ENCODE data around the gene PARP12.

The PARP12 gene

GRCh38 chr7:140034421-140034820, 28.3 kb downstream of the PARP12 start:
- no peak for DNase-seq

- DNase-seq: no peak
Observed at GRCh38 chr7:140033779-140034363, 28.9 kb downstream of the PARP12 start.

- DNase-seq: no peak
Observed at GRCh38 chr7:140033036-140033435, 29.7 kb downstream of the PARP12 start.

GRCh38 chr7:140031364-140031763, 31.4 kb downstream of the PARP12 start:
- no peak for DNase-seq

- no peak for DNase-seq
Observed at GRCh38 chr7:140029072-140029471, 33.7 kb downstream of the PARP12 start.

- no peak for DNase-seq
Observed at GRCh38 chr7:140028311-140028710, 34.4 kb downstream of the PARP12 start.

- no peak for DNase-seq
Observed at GRCh38 chr7:140027858-140028257, 34.9 kb downstream of the PARP12 start.

GRCh38 chr7:140026935-140027334, 35.8 kb downstream of the PARP12 start:
- no peak for DNase-seq

GRCh38 chr7:140025814-140026433, 36.8 kb downstream of the PARP12 start:
- no peak for DNase-seq

- DNase-seq: no peak
Observed at GRCh38 chr7:140025241-140025640, 37.5 kb downstream of the PARP12 start.

- DNase-seq: no peak
Observed at GRCh38 chr7:140024585-140024984, 38.2 kb downstream of the PARP12 start.

GRCh38 chr7:140023728-140024127, 39.0 kb downstream of the PARP12 start:
- DNase-seq: no peak

- no peak for DNase-seq
Observed at GRCh38 chr7:140022582-140023211, 40.1 kb downstream of the PARP12 start.

GRCh38 chr7:140021603-140022002, 41.1 kb downstream of the PARP12 start:
- DNase-seq: no peak

- DNase-seq: no peak
Observed at GRCh38 chr7:140019606-140020005, 43.1 kb downstream of the PARP12 start.

GRCh38 chr7:140019172-140019571, 43.6 kb downstream of the PARP12 start:
- no peak for DNase-seq

- no peak for DNase-seq
Observed at GRCh38 chr7:140018125-140019043, 44.4 kb downstream of the PARP12 start.

GRCh38 chr7:140017543-140017942, 45.2 kb downstream of the PARP12 start:
- DNase-seq: no peak

- DNase-seq: no peak
Observed at GRCh38 chr7:140017034-140017433, 45.7 kb downstream of the PARP12 start.

GRCh38 chr7:140016540-140016939, 46.2 kb downstream of the PARP12 start:
- DNase-seq: no peak

GRCh38 chr7:140015471-140015970, 47.2 kb downstream of the PARP12 start:
- DNase-seq: no peak

GRCh38 chr7:140014123-140014522, 48.6 kb downstream of the PARP12 start:
- DNase-seq: no peak

GRCh38 chr7:140013676-140014075, 49.1 kb downstream of the PARP12 start:
- DNase-seq: no peak
